ENCODE results near the gene POP5.

DNA sequence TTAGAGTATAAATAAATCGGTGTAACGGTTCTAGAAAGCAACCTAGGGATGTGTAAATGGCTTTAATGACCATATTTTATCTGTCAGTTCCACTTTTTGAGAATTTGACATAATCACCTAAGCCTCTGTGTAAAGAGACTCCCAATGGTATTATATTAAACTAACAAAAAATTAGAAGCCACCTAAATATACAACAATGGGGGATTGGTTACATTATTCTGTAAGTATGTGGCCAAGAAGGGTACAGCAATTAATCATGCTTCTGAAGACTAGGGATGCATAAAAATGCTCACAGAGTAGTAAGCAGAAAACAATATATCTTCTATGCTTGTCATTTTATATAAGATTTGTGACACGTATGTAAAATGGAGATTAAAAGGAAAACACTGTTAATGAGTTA, 36.5 kb downstream of the POP5 start:
- TF ChIP-seq POLR2A (IDR thresholded peaks at IDR 0.05; ENCODE audit: extremely low read depth, insufficient read length) (no peak), CTCF (IDR thresholded peaks at IDR 0.05; ENCODE audit: low read depth, low read length) (no peak), MAX (IDR thresholded peaks at IDR 0.05; ENCODE audit: low read depth, low read length) (no peak), MYC (IDR thresholded peaks at IDR 0.05; ENCODE audit: low read depth, low read length) (no peak)

Data from NB4 (cell line).